GM12878 (cell line): ENCODE measurements around the gene FAM162A. TPM values are rescaled to one million over a fixed set of nuclear protein-coding genes. Genes with fewer than 3 reads are reported as not detected.

Experiments used
- ATAC-seq: fragments of 200-7000 bp; cut with Tn5 transposase; 3 replicates; pipeline ENCODE4 v1.9.1; 2020; ENCODE audit warnings: mild to moderate bottlenecking, moderate library complexity
- BruUV-seq: library from RNA; stranded (reverse); fragments of 400-500 nt; replicated peaks from 2 replicates; lab custom pipeline; 2021; lab: Mats Ljungman, UMichigan
- CTCF ChIA-PET: fragments of 300-600 bp; sonication (Branson Sonifier 250); formaldehyde crosslinking; extraction: SDS; loops from one replicate; lab custom pipeline; 2021; ENCODE audit warnings: inconsistent platforms; lab: Yijun Ruan, JAX
- POLR2A ChIA-PET: fragments of 350-600 bp; formaldehyde crosslinking; extraction: SDS; loops from one replicate; lab custom pipeline; 2021; ENCODE audit warnings: inconsistent platforms; lab: Charles Lee
- RAD21 ChIA-PET: fragments of 300-600 bp; sonication (Branson Sonifier 250); formaldehyde crosslinking; loops from one replicate; lab custom pipeline; 2023; ENCODE audit warnings: antibody characterized with exemption; ENCODE audit not compliant: unreplicated experiment; lab: Charles Lee
- SMC1A ChIA-PET: fragments of 300-600 bp; sonication (Branson Sonifier 250); formaldehyde crosslinking; loops from one replicate; lab custom pipeline; 2023; ENCODE audit not compliant: unreplicated experiment, uncharacterized antibody; lab: Charles Lee
- DNase-seq: peaks from one replicate; pipeline ENCODE4 v3.0.0-alpha.2; 2011; ENCODE audit warnings: low read depth, low spot score
- FAIRE-seq: peaks from 3 replicates; lab custom pipeline; 2011; peaks lifted over from hg19 to GRCh38; lab: Jason Lieb, UNC
- H2AFZ ChIP-seq: 2 replicates; pipeline ENCODE4 v1.6.0; 2011; ENCODE audit warnings: low read depth, low read length, control low read depth; ENCODE audit not compliant: control insufficient read depth
- H3K27ac ChIP-seq: 2 replicates; pipeline ENCODE4 v1.5.1; 2011; ENCODE audit warnings: control low read depth; ENCODE audit not compliant: control insufficient read depth, insufficient read depth
- H3K27me3 ChIP-seq, 2 experiments: replicated peaks in 1 of 2; 2 replicates each; pipeline versions ENCODE4 v1.6.0 to v1.6.1; 2011; ENCODE audit warnings: low read length in 1 of 2; ENCODE audit not compliant: control insufficient read depth in 2 of 2, insufficient read depth in 2 of 2
- H3K36me3 ChIP-seq, 2 experiments: 2 replicates each; pipeline ENCODE4 v1.5.1; 2011; ENCODE audit warnings: low read length in 1 of 2; ENCODE audit not compliant: control insufficient read depth in 2 of 2, insufficient read depth in 2 of 2
- H3K4me1 ChIP-seq: 2 replicates; pipeline ENCODE4 v1.6.1; 2011; ENCODE audit warnings: mild to moderate bottlenecking, low read length, moderate library complexity, mixed read lengths; ENCODE audit not compliant: control insufficient read depth, insufficient read depth
- H3K4me2 ChIP-seq: 2 replicates; pipeline ENCODE4 v1.6.0; 2011; ENCODE audit warnings: control low read depth; ENCODE audit not compliant: control insufficient read depth, insufficient read depth
- H3K4me3 ChIP-seq: fragments of 200-600 bp; sonication (generic); 2 replicates; pipeline ENCODE4 v1.5.1; 2016
- H3K79me2 ChIP-seq: 2 replicates; pipeline ENCODE4 v1.6.0; 2011; ENCODE audit warnings: low read length; ENCODE audit not compliant: control insufficient read depth, insufficient read depth
- H3K9ac ChIP-seq: 2 replicates; pipeline ENCODE4 v1.8.0; 2011; ENCODE audit warnings: low read length, control low read depth, mixed read lengths; ENCODE audit not compliant: control insufficient read depth, insufficient read depth
- H3K9me3 ChIP-seq: replicated peaks from 3 replicates; pipeline ENCODE4 v1.5.1; 2011; ENCODE audit warnings: mild to moderate bottlenecking, low read length; ENCODE audit not compliant: control insufficient read depth, insufficient read depth
- H4K20me1 ChIP-seq: 2 replicates; pipeline ENCODE4 v1.6.0; 2011; ENCODE audit not compliant: control insufficient read depth, insufficient read depth
- CBX5 ChIP-seq: sonication (generic); IDR thresholded peaks from 2 replicates; pipeline ENCODE4 v1.6.1; 2016; ENCODE audit warnings: low read depth, moderate library complexity, mild to moderate bottlenecking, inconsistent platforms
- CTCF ChIP-seq, 3 experiments: IDR thresholded peaks in 2 of 3; conservative IDR thresholded peaks in 1 of 3; 2 replicates each; pipeline ENCODE4 v1.5.1; 2011; ENCODE audit warnings: low read depth in 3 of 3, low read length in 3 of 3, mild to moderate bottlenecking in 3 of 3, control low read depth in 2 of 3, moderate library complexity in 2 of 3, inconsistent platforms in 1 of 3, mixed read lengths in 1 of 3; ENCODE audit not compliant: control insufficient read depth in 2 of 3, insufficient read depth in 1 of 3; ENCODE audit errors: extremely low read depth in 1 of 3
- FOXK2 ChIP-seq: fragments of 450-650 bp; IDR thresholded peaks from 2 replicates; pipeline ENCODE4 v1.6.1; 2017; ENCODE audit warnings: mild to moderate bottlenecking, moderate library complexity
- GATAD2B ChIP-seq: fragments of 450-650 bp; conservative IDR thresholded peaks from 2 replicates; pipeline ENCODE4 v1.6.1; 2017; ENCODE audit warnings: low read depth, mild to moderate bottlenecking, moderate library complexity
- IRF5 ChIP-seq: fragments of 450-650 bp; IDR thresholded peaks from 2 replicates; pipeline ENCODE4 v1.6.1; 2017; ENCODE audit warnings: borderline replicate concordance
- JUND ChIP-seq: IDR thresholded peaks from 2 replicates; pipeline ENCODE4 v1.6.1; 2012; ENCODE audit warnings: low read depth, mild to moderate bottlenecking, low read length, improper control_type of control experiment, moderate library complexity
- LARP7 ChIP-seq: fragments of 450-650 bp; IDR thresholded peaks from 2 replicates; pipeline ENCODE4 v1.6.1; 2017; ENCODE audit warnings: mild to moderate bottlenecking
- MEF2A ChIP-seq: IDR thresholded peaks from 2 replicates; pipeline ENCODE4 v1.6.1; 2011; ENCODE audit warnings: low read depth, mild to moderate bottlenecking, low read length, moderate library complexity; ENCODE audit not compliant: insufficient read depth
- MTA2 ChIP-seq: fragments of 450-650 bp; IDR thresholded peaks from 2 replicates; pipeline ENCODE4 v1.6.1; 2016; ENCODE audit warnings: low read depth, mild to moderate bottlenecking, moderate library complexity
- MXI1 ChIP-seq: fragments of 150-350 bp; IDR thresholded peaks from 2 replicates; pipeline ENCODE4 v1.6.1; 2011; ENCODE audit warnings: low read depth, mild to moderate bottlenecking, inconsistent platforms, low read length, improper control_type of control experiment
- PRDM15 ChIP-seq: fragments of 450-650 bp; formaldehyde crosslinking; IDR thresholded peaks from 2 replicates; pipeline ENCODE4 v1.4.0; 2020; ENCODE audit warnings: mild to moderate bottlenecking, moderate library complexity
- RELB ChIP-seq: fragments of 450-650 bp; IDR thresholded peaks from 2 replicates; pipeline ENCODE4 v1.6.1; 2017; ENCODE audit warnings: low read depth, mild to moderate bottlenecking, moderate library complexity
- ZBTB33 ChIP-seq: fragments of 450-650 bp; IDR thresholded peaks from 2 replicates; pipeline ENCODE4 v1.6.1; 2017; ENCODE audit warnings: mild to moderate bottlenecking
- WGBS: methylation state at CpG from one replicate; pipeline ENCODE4 v1.1.6; 2016; ENCODE audit warnings: low lambda C conversion rate; ENCODE audit not compliant: insufficient replicate concordance, insufficient coverage; ENCODE audit errors: missing lambda C conversion rate; 5-methylcytosine and 5-hydroxymethylcytosine counted together
- in situ Hi-C: fragments of 300-500 bp; cut with MboI; formaldehyde crosslinking; loops from 9 replicates; pipeline ENCODE4 v1.14.3; 2018; ENCODE audit warnings: mixed read lengths
- intact Hi-C: fragments of 100-400 bp; cut with micrococcal nuclease; formaldehyde crosslinking; loops from one replicate; pipeline ENCODE4 v1.14.2; 2022; ENCODE audit not compliant: unreplicated experiment
- polyA plus RNA-seq, 11 experiments: library from polyadenylated mRNA; depleted of rRNA in 4 of 11; unstranded in 6 of 11; stranded (reverse) in 5 of 11; fragments of >200 nt; fragmentation: Nextera tagmentation in 4 of 11; fragmentation: Illumina TruSeq in 1 of 11; extraction: Ambion mirVana in 4 of 11; extraction: Trizol in 1 of 11; gene quantifications; 1 replicate in 1 of 11; 2 replicates in 10 of 11; pipeline versions ENCODE4 v1.2.1 to v1.2.3, GENCODE V29; 2011 to 2016; ENCODE audit warnings: inconsistent platforms in 2 of 11, missing spikeins in 2 of 11, low read depth in 1 of 11
- total RNA-seq, 4 experiments: library from RNA; depleted of rRNA in 3 of 4; stranded (reverse); fragments of >200 nt in 3 of 4; fragmentation: Illumina TruSeq in 1 of 4; extraction: Trizol in 1 of 4; gene quantifications; 2 replicates each; pipeline versions ENCODE4 v1.2.1 to v1.2.3, GENCODE V29; 2013 to 2021

Gene FAM162A
- total and polyA plus RNA-seq, 10 of the 15 experiments (the other 5 are each of a cell fraction or from before 2014, with no cell fraction given), result 59.2 to 346 (median 149) TPM

- peaks cover 0 to 36% of the 10 kb centered on the region in 2 experiments; a peak in 3 of 4 replicates for H3K36me3 ChIP-seq
- intact Hi-C loops, result no loop called here
- TF ChIP-seq ZBTB33 (peak; percentile 97), GATAD2B (no peak), MTA2 (no peak), MEF2A (no peak), LARP7 (no peak), CTCF (IDR thresholded peaks at IDR 0.05 in 2 of 3, conservative IDR thresholded peaks at IDR 0.05 in 1 of 3; ENCODE audit: control insufficient read depth in 2 of 3, extremely low read depth in 1 of 3, insufficient read depth in 1 of 3, low read depth in 3 of 3, low read length in 3 of 3) (no peak), CBX5 (0 out of 2 replicates have a peak, but pooled peaks have one; percentile 33), MXI1 (no peak), IRF5 (no peak), JUND (no peak), FOXK2 (no peak), RELB (no peak), PRDM15 (CRISPR knock-in tag) (no peak)
Observed at GRCh38 chr3:122435950-122436349, 52.0 kb downstream of the FAM162A start.

More at GRCh38 chr3:122435950-122436349, 52.0 kb downstream of the FAM162A start:
- ATAC-seq (no peak), DNase-seq (no peak), FAIRE-seq (no peak)
- WGBS, result 98% methylated on average over 9 of the region's 9 CpGs
- Histone ChIP-seq H3K27ac (no peak overlapping the region), H4K20me1 (no peaks in the 10 kb centered on the region), H2AFZ (no peak overlapping the region), H3K9ac (no peak overlapping the region), H3K4me2 (no peak overlapping the region), H3K4me3 (no peak overlapping the region), H3K9me3 (peaks cover 5% of the 10 kb centered on the region; the same call in 2 of the 3 replicates), H3K27me3 (no peaks in the 10 kb centered on the region), H3K79me2 (no peaks in the 10 kb centered on the region), H3K4me1 (no peaks in the 10 kb centered on the region)
- ChIA-PET RAD21 (no interaction called here), CTCF (interaction anchor here (1.0 kb wide), 1 partner anchor 43 kb away, joined by 3 read pairs; no protein-coding TSS in a partner anchor), POLR2A (no interaction called here), SMC1A (interaction anchor here (1.3 kb wide), 1 partner anchor 20 kb away, joined by 3 read pairs; the partner anchor contains the start of gene WDR5B)
- in situ Hi-C loops, result no loop called here
- no TSS peak for BruUV-seq
